ENCODE measurements around the gene KCTD6. TPM values are rescaled to one million over a fixed set of nuclear protein-coding genes. Genes with fewer than 3 reads are reported as not detected.

Gene KCTD6
- polyA plus RNA-seq, 1 of the 3 experiments (the other 2 are of a cell fraction) = 7.8 TPM

- no peak for TF ChIP-seq YY1 (IDR thresholded peaks at IDR 0.05; ENCODE audit: low read depth)
- no peak for TF ChIP-seq GATA2 (CRISPR knock-in tag; IDR thresholded peaks at IDR 0.05)
- no peak for TF ChIP-seq TEAD4 (IDR thresholded peaks at IDR 0.05; ENCODE audit: borderline replicate concordance, insufficient read depth)
- TF ChIP-seq FOXM1 (IDR thresholded peaks at IDR 0.05; ENCODE audit: low read depth) = no peak
- TF ChIP-seq NRF1 (IDR thresholded peaks at IDR 0.05; ENCODE audit: low read depth, low read length) = no peak
- TF ChIP-seq CHD2 (IDR thresholded peaks at IDR 0.05; ENCODE audit: low read length, partially characterized antibody) = no peak
- no peak for TF ChIP-seq USF2 (IDR thresholded peaks at IDR 0.05; ENCODE audit: borderline replicate concordance, low read depth, low read length)
- no peak for TF ChIP-seq FOSL2 (IDR thresholded peaks at IDR 0.05; ENCODE audit: borderline replicate concordance, low read depth)
- no peak for TF ChIP-seq ELF1 (IDR thresholded peaks at IDR 0.05)
- TF ChIP-seq JUND (IDR thresholded peaks at IDR 0.05) = no peak
- no peak for TF ChIP-seq IRF3 (IDR thresholded peaks at IDR 0.05; ENCODE audit: low read depth, low read length)
- TF ChIP-seq FOXJ3 (CRISPR knock-in tag; IDR thresholded peaks at IDR 0.05) = no peak
- TF ChIP-seq EP300 (IDR thresholded peaks at IDR 0.05; ENCODE audit: borderline replicate concordance in 1 of 2, low read depth in 1 of 2, low read length in 1 of 2) = no peak
Observed at GRCh38 chr3:58497097-58497496, 5.2 kb downstream of the KCTD6 start (continued).

- Histone ChIP-seq H3F3A (replicated peaks; ENCODE audit: insufficient read depth) (no peaks in the 10 kb centered on the region), H3K27me3 (ENCODE audit: insufficient read depth) (no peaks in the 10 kb centered on the region), H3K4me2 (no peak overlapping the region), H3K9me2 (no peaks in the 10 kb centered on the region), H3K9ac (no peak overlapping the region), H4K20me1 (ENCODE audit: insufficient read depth) (no peaks in the 10 kb centered on the region; the same call in 1 of the 2 replicates), H2AFZ (ENCODE audit: low read depth) (no peak overlapping the region), H3K36me3 (replicated peaks in 1 of 2; ENCODE audit: control insufficient read depth in 1 of 2, insufficient read depth in 2 of 2, low read length in 1 of 2) (peaks cover 23 to 26% of the 10 kb centered on the region in 2 experiments), H3K79me2 (ENCODE audit: insufficient read depth) (peaks cover 51% of the 10 kb centered on the region), H3K27ac (ENCODE audit: low read depth in 2 of 2, low read length in 1 of 2) (no peak overlapping the region), H3K9me3 (no peaks in the 10 kb centered on the region), H3K4me3 (ENCODE audit: low read depth in 2 of 2, low read length in 1 of 2) (no peak overlapping the region), H3K4me1 (ENCODE audit: control insufficient read depth in 1 of 2, insufficient read depth in 2 of 2, low read depth in 1 of 2, low read length in 1 of 2) (no peaks in the 10 kb centered on the region)
- no peak for TF ChIP-seq USF1 (IDR thresholded peaks at IDR 0.05; ENCODE audit: borderline replicate concordance, low read depth)
- TF ChIP-seq TAF1 (IDR thresholded peaks at IDR 0.05; ENCODE audit: borderline replicate concordance, low read depth, low read length) = no peak
- no peak for TF ChIP-seq TCF12 (IDR thresholded peaks at IDR 0.05)
- TF ChIP-seq RCOR1 (IDR thresholded peaks at IDR 0.05; ENCODE audit: low read length) = no peak
- no peak for TF ChIP-seq TEAD4 (IDR thresholded peaks at IDR 0.05; ENCODE audit: borderline replicate concordance, insufficient read depth)
- no peak for TF ChIP-seq CHD2 (IDR thresholded peaks at IDR 0.05; ENCODE audit: low read length, partially characterized antibody)
- TF ChIP-seq RFX5 (IDR thresholded peaks at IDR 0.05; ENCODE audit: low read length) = no peak
- TF ChIP-seq MAX (IDR thresholded peaks at IDR 0.05; ENCODE audit: low read depth) = no peak
- TF ChIP-seq EP300 (IDR thresholded peaks at IDR 0.05; ENCODE audit: borderline replicate concordance in 1 of 2, low read depth in 1 of 2, low read length in 1 of 2) = no peak
- TF ChIP-seq FOXM1 (IDR thresholded peaks at IDR 0.05; ENCODE audit: low read depth) = no peak
- no peak for TF ChIP-seq PBX3 (IDR thresholded peaks at IDR 0.05)
- no peak for TF ChIP-seq FOXJ3 (CRISPR knock-in tag; IDR thresholded peaks at IDR 0.05)
- TF ChIP-seq NRF1 (IDR thresholded peaks at IDR 0.05; ENCODE audit: low read depth, low read length) = no peak
- no peak for TF ChIP-seq FOSL2 (IDR thresholded peaks at IDR 0.05; ENCODE audit: borderline replicate concordance, low read depth)
- TF ChIP-seq MEF2A (IDR thresholded peaks at IDR 0.05; ENCODE audit: borderline replicate concordance, low read depth) = no peak
- TF ChIP-seq MXI1 (IDR thresholded peaks at IDR 0.05; ENCODE audit: low read depth, low read length) = no peak
- TF ChIP-seq RXRA (IDR thresholded peaks at IDR 0.05; ENCODE audit: borderline replicate concordance, low read depth) = no peak
- CTCF ChIA-PET = interaction anchor here (1.3 to 1.8 kb wide), 2 partner anchors 12 to 39 kb away, joined by 3 to 5 read pairs; no protein-coding TSS in a partner anchor
- WGBS (ENCODE audit: low lambda C conversion rate) = 95% methylated on average over 1 of the region's 1 CpG
- no peak for DNase-seq
- POLR2A ChIA-PET = no interaction called here
Observed at GRCh38 chr3:58502872-58503271, 11.0 kb downstream of the KCTD6 start.

All from SK-N-SH (cell line).